Measurements from ENCODE around the gene H1-8.

DNA sequence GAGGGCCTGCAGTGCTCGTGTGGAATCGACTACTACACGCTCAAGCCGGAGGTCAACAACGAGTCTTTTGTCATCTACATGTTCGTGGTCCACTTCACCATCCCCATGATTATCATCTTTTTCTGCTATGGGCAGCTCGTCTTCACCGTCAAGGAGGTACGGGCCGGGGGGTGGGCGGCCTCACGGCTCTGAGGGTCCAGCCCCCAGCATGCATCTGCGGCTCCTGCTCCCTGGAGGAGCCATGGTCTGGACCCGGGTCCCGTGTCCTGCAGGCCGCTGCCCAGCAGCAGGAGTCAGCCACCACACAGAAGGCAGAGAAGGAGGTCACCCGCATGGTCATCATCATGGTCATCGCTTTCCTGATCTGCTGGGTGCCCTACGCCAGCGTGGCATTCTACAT, 10.7 kb upstream of the H1-8 start:
- no peak for TF ChIP-seq ARNTL (CRISPR knock-in tag; IDR thresholded peaks at IDR 0.05; ENCODE audit: borderline replicate concordance, low read depth)
- TF ChIP-seq, protein P1, sequence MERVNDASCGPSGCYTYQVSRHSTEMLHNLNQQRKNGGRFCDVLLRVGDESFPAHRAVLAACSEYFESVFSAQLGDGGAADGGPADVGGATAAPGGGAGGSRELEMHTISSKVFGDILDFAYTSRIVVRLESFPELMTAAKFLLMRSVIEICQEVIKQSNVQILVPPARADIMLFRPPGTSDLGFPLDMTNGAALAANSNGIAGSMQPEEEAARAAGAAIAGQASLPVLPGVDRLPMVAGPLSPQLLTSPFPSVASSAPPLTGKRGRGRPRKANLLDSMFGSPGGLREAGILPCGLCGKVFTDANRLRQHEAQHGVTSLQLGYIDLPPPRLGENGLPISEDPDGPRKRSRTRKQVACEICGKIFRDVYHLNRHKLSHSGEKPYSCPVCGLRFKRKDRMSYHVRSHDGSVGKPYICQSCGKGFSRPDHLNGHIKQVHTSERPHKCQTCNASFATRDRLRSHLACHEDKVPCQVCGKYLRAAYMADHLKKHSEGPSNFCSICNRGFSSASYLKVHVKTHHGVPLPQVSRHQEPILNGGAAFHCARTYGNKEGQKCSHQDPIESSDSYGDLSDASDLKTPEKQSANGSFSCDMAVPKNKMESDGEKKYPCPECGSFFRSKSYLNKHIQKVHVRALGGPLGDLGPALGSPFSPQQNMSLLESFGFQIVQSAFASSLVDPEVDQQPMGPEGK (CRISPR knock-in tag; IDR thresholded peaks at IDR 0.05; ENCODE audit: borderline replicate concordance): no peak
- TF ChIP-seq, protein P2, sequence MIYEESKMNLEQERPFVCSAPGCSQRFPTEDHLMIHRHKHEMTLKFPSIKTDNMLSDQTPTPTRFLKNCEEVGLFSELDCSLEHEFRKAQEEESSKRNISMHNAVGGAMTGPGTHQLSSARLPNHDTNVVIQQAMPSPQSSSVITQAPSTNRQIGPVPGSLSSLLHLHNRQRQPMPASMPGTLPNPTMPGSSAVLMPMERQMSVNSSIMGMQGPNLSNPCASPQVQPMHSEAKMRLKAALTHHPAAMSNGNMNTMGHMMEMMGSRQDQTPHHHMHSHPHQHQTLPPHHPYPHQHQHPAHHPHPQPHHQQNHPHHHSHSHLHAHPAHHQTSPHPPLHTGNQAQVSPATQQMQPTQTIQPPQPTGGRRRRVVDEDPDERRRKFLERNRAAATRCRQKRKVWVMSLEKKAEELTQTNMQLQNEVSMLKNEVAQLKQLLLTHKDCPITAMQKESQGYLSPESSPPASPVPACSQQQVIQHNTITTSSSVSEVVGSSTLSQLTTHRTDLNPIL (CRISPR knock-in tag; IDR thresholded peaks at IDR 0.05; ENCODE audit: low read depth): no peak
- no peak for TF ChIP-seq ZC3H10 (CRISPR knock-in tag; IDR thresholded peaks at IDR 0.05)
- TF ChIP-seq, protein P3, sequence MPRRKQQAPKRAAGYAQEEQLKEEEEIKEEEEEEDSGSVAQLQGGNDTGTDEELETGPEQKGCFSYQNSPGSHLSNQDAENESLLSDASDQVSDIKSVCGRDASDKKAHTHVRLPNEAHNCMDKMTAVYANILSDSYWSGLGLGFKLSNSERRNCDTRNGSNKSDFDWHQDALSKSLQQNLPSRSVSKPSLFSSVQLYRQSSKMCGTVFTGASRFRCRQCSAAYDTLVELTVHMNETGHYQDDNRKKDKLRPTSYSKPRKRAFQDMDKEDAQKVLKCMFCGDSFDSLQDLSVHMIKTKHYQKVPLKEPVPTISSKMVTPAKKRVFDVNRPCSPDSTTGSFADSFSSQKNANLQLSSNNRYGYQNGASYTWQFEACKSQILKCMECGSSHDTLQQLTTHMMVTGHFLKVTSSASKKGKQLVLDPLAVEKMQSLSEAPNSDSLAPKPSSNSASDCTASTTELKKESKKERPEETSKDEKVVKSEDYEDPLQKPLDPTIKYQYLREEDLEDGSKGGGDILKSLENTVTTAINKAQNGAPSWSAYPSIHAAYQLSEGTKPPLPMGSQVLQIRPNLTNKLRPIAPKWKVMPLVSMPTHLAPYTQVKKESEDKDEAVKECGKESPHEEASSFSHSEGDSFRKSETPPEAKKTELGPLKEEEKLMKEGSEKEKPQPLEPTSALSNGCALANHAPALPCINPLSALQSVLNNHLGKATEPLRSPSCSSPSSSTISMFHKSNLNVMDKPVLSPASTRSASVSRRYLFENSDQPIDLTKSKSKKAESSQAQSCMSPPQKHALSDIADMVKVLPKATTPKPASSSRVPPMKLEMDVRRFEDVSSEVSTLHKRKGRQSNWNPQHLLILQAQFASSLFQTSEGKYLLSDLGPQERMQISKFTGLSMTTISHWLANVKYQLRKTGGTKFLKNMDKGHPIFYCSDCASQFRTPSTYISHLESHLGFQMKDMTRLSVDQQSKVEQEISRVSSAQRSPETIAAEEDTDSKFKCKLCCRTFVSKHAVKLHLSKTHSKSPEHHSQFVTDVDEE (CRISPR knock-in tag; IDR thresholded peaks at IDR 0.05): no peak
- no peak for TF ChIP-seq CSRNP3 (CRISPR knock-in tag; IDR thresholded peaks at IDR 0.05)
- no peak for TF ChIP-seq PPARA (CRISPR knock-in tag; IDR thresholded peaks at IDR 0.05; ENCODE audit: borderline replicate concordance)
- TF ChIP-seq POU6F1 (CRISPR knock-in tag; IDR thresholded peaks at IDR 0.05; ENCODE audit: borderline replicate concordance, low read depth): no peak
- no peak for TF ChIP-seq RARB (CRISPR knock-in tag; IDR thresholded peaks at IDR 0.05)
- no peak for TF ChIP-seq ISL1 (CRISPR knock-in tag; IDR thresholded peaks at IDR 0.05)
- no peak for TF ChIP-seq ZFP30 (CRISPR knock-in tag; IDR thresholded peaks at IDR 0.05)
- no peak for TF ChIP-seq ZFP3 (CRISPR knock-in tag; IDR thresholded peaks at IDR 0.05)
- no peak for TF ChIP-seq OSR1 (CRISPR knock-in tag; IDR thresholded peaks at IDR 0.05)
- no peak for TF ChIP-seq ZNF70 (CRISPR knock-in tag; IDR thresholded peaks at IDR 0.05)
